ENCODE data around the gene GPR25.

DNA sequence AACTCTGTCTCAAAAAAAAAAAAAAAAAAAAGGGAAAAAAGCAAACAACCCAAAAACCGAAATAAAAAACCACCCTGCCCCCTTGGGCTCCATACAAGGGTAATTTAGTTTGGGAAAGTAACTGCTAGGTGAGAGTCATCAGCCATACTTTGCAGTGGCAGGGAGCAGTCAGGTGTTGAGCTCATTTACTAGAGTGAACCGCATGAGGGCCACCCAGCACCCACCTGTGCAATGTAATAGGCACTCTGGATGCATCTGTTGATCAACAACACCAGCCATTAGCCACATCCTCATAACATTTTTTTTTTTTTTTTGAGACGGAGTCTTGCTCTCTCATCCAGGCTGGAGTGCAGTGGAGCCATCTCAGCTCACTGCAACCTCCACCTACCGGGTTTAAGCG lies 31.0 kb downstream of the GPR25 start:
- TF ChIP-seq, protein P1, sequence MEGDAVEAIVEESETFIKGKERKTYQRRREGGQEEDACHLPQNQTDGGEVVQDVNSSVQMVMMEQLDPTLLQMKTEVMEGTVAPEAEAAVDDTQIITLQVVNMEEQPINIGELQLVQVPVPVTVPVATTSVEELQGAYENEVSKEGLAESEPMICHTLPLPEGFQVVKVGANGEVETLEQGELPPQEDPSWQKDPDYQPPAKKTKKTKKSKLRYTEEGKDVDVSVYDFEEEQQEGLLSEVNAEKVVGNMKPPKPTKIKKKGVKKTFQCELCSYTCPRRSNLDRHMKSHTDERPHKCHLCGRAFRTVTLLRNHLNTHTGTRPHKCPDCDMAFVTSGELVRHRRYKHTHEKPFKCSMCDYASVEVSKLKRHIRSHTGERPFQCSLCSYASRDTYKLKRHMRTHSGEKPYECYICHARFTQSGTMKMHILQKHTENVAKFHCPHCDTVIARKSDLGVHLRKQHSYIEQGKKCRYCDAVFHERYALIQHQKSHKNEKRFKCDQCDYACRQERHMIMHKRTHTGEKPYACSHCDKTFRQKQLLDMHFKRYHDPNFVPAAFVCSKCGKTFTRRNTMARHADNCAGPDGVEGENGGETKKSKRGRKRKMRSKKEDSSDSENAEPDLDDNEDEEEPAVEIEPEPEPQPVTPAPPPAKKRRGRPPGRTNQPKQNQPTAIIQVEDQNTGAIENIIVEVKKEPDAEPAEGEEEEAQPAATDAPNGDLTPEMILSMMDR (IDR thresholded peaks at IDR 0.05; ENCODE audit: low read length) = no peak
- TF ChIP-seq EZH2 (IDR thresholded peaks at IDR 0.05; ENCODE audit: borderline replicate concordance, low read length) = no peak

Measured in OCI-LY1 (cell line).